H7 (cell line): ENCODE measurements around the gene C2orf80. TPM values are rescaled to one million over a fixed set of nuclear protein-coding genes. Genes with fewer than 3 reads are reported as not detected.
A peak's percentile ranks its signal among the peaks of the same experiment; 100 is the strongest.
"Not testable (repeated sequence)": the region's sequence is repeated elsewhere in the genome, so short reads cannot be mapped to it uniquely, and the experiment has no call there.

Source experiments
- DNase-seq: peaks from one replicate; pipeline ENCODE4 v3.0.0; 2012
- H3K27me3 ChIP-seq: 2 replicates; pipeline ENCODE4 v1.6.0; 2011; ENCODE audit warnings: mild to moderate bottlenecking, low read length; ENCODE audit not compliant: control insufficient read depth, insufficient read depth
- H3K36me3 ChIP-seq: replicated peaks from 2 replicates; pipeline ENCODE4 v1.5.1; 2011; ENCODE audit warnings: low read length; ENCODE audit not compliant: control insufficient read depth, insufficient read depth
- H3K4me3 ChIP-seq: 2 replicates; pipeline ENCODE4 v1.5.1; 2011; ENCODE audit warnings: low read depth, mild to moderate bottlenecking, control low read depth, low read length, moderate library complexity; ENCODE audit not compliant: insufficient read depth
- total RNA-seq: library from RNA; depleted of rRNA; stranded (reverse); fragments of >200 nt; shearing (Covaris generic); gene quantifications from 2 replicates; pipeline ENCODE4 v1.2.3, GENCODE V29; 2014

The C2orf80 gene
- total RNA-seq, 1 experiment from 2014 or later, result 0.76 TPM

DNA sequence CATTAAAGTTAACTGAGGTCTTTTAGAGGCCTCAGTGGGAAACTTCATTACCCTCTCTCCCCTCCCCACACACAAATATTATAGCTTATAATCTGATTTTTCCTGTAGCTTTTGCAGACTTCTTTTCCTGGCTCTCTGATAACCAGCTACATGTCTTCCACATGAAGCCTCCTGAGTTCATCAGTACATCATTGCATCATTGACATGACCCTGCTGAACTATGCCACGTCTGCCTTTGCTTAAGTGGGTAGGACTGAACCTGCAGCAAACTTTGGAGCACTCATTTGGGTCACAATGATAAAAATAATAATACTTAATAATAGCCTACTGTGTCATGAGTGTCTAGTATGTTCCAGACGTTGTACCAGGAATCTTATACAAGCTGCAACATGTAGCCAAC, 33.4 kb downstream of the C2orf80 start:
- no peak for DNase-seq
- Histone ChIP-seq H3K36me3 (no peaks in the 10 kb centered on the region), H3K27me3 (no peaks in the 10 kb centered on the region), H3K4me3 (no peak overlapping the region)

DNA sequence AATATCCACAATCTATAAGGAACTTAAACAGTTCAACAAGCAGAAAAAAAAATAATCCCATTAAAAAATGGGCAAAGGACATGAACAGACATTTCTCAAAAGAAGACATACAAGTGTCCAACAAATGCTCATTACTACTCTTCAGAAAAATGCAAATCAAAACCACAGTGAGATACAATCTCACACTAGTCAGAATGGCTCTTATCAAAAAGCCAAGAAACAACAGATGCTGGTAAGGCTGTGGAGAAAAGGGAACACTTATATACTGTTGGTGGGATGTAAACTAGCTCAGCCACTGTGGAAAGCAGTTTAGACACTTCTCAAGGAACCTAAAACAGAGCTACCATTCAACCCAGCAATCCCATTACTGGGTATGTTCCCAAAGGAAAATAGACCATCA, 36.7 kb downstream of the C2orf80 start:
- no peak for DNase-seq
- no peak overlapping the region for H3K4me3 ChIP-seq
- no peaks in the 10 kb centered on the region for H3K27me3 ChIP-seq
- no peaks in the 10 kb centered on the region for H3K36me3 ChIP-seq

DNA sequence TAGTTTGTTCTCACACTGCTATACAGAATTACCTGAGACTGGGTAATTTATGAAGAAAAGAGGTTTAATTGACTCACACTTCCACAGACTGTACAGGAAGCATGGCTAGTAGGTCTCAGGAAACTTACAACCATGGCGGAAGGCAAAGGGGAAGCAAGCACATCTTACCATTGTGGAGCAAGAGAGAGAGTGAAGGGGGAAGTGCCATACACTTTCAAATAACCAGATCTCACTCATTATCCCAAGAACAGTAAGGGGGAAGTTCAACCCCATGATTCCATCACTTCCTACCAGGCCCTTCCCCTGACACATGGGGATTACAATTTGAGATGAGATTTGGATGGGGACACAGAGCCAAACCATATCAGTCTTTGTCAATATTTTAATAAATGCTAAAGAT, 38.9 kb downstream of the C2orf80 start:
- no peak overlapping the region for H3K4me3 ChIP-seq
- H3K27me3 ChIP-seq, result no peaks in the 10 kb centered on the region
- no peaks in the 10 kb centered on the region for H3K36me3 ChIP-seq
- no peak for DNase-seq

DNA sequence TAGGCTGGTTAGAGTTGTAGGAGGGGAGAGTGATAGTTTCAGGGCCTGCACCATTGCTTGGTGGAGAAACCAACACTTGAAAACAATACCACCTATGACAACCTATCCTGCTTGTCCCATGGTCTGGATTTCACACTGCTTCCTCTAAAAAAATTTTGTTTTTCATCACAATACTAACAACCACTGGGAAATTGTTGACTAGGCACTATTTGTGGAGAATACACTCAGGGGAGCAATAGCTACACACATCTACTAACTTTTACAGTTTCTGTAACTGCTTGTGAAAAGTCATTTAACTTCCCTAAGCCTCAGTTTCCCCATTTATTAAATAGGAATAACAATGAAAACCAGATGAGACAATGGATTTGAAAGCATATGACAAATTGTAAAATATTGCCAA, 39.7 kb downstream of the C2orf80 start:
- Histone ChIP-seq H3K36me3 (no peaks in the 10 kb centered on the region), H3K27me3 (no peaks in the 10 kb centered on the region), H3K4me3 (no peak overlapping the region)
- DNase-seq, result no peak

DNA sequence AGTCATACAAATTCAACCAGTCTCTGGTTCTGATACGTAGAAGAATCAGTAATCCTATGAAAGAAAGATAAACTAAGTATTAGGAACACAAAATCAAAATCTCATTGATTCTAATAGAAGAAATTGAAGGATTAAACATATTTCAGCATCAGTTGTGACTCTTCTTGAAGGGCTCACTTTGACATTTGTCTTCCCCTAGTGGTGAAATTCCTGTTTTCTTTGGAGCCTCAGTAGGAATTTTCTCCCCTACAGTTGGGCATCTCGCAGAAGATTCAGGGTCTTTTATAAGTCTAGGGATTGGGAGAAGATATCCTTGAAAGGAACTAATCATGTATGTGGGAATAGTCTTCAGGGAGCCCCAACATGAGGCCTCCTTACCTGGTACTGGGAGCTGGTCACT, 41.0 kb downstream of the C2orf80 start:
- no peaks in the 10 kb centered on the region for H3K27me3 ChIP-seq
- H3K36me3 ChIP-seq, result no peaks in the 10 kb centered on the region
- no peak overlapping the region for H3K4me3 ChIP-seq
- DNase-seq, result peak; percentile 29

DNA sequence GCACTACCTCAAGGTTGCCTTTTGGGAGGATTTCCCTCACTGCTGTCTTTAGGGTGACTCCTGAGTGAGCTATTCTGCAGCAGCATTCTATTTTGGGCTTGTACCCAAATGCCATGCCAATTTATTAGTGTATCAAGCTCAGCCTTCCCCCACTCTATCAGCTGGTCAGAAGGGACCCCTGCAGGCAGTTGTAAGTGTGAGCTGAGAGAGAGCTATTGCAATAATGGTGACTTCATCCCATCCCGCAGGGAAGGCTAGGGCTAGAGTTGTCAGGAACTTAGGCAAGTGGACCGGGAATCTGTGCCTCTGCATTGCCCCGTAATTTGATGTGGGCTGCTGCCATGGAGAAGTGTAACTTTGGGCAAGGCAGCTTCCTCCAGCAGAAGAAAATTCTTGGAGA, 42.1 kb downstream of the C2orf80 start:
- Histone ChIP-seq H3K4me3 (no peak overlapping the region), H3K36me3 (no peaks in the 10 kb centered on the region), H3K27me3 (no peaks in the 10 kb centered on the region)
- no peak for DNase-seq

DNA sequence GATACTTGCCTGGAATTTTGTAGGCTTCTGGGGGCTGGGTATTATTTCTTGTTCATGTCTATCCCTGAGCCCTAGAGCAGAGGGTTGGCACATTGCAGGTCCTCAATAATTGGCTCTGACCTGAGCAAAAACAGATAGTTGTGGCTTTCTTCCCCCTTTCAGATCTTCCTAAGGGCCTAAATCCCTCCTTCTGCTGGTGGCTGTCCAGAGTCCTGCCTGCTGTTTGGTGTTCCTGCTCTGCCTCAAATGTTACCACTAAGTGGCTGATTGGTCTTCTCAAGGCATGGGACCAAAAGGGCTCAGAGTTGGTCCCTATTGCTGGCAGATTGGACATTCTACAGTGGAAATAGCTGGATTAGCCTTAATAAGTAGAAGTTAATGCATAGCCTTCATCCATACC, 42.8 kb downstream of the C2orf80 start:
- Histone ChIP-seq H3K27me3 (no peaks in the 10 kb centered on the region), H3K4me3 (no peak overlapping the region), H3K36me3 (no peaks in the 10 kb centered on the region)
- no peak for DNase-seq

DNA sequence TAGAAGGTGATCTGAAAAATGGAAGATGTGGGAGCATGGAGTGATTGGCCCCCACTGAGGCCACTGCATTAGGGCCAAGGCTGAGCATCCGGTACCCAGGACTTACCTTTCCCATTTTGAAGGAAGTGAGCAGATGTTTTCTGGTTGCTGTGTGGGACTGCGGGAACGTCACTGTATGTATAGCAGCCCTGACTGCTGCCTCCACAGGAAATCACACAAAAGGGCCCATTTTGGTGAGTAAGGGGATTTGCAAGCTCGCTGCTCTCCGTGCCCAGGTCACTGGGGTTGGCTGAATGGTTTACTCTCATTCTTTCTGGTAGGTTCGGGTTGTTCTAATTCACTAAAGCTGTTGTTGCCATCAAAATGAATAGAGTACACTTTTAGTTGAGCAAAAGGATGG, 43.8 kb downstream of the C2orf80 start, which contains the start of gene CRYGB:
CRYGB (minus strand) TSS at position 153 of the 400 bp plus-strand sequence; CDS start at position 115, 38 bp downstream.
- no peaks in the 10 kb centered on the region for H3K36me3 ChIP-seq
- no peak within 1 kb of the TSS for H3K4me3 ChIP-seq
- H3K27me3 ChIP-seq, result no peaks in the 10 kb centered on the region
- no peak for DNase-seq

DNA sequence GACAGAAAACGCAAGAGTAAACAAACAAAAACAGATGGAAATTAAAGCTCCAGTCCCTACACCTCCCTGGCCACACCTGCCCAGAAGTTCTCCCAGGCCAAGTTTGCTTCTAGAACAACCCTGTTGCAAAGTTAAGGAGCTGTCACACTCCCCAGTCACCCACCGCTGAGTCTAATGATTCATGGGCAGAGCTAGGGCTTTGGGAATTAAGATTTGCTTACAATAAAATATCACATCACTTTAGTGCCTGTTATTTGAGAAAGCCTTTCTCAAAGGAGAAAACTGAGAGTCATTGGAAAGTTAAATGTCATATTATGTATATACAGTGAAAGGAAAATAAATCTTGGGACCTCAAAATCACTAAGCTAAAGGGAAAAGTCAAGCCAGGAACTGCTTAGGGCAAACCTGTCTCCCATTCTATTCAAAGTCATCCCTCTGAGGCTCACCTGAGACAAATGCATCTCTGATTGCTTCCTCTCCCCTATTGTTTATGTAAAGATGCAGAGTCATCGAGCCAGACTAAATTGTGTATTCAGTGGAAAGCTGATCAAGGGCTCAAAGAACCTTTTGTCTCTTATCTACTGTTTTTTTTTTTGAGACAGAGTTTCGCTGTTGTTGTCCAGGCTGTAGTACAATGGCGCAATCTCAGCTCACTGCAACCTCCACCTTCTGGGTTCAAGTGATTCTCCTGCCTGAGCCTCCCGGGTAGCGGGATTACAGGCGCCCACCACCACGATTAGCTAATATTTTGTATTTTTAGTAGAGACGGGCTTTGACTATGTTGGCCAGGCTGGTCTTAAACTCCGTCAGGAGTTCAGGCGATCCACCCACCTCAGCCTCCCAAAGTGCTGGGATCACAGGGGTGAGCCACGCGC, 46.7 kb downstream of the C2orf80 start:
- Histone ChIP-seq H3K4me3 (no peak overlapping the region), H3K27me3 (no peaks in the 10 kb centered on the region), H3K36me3 (no peaks in the 10 kb centered on the region)
- DNase-seq, result no peak

DNA sequence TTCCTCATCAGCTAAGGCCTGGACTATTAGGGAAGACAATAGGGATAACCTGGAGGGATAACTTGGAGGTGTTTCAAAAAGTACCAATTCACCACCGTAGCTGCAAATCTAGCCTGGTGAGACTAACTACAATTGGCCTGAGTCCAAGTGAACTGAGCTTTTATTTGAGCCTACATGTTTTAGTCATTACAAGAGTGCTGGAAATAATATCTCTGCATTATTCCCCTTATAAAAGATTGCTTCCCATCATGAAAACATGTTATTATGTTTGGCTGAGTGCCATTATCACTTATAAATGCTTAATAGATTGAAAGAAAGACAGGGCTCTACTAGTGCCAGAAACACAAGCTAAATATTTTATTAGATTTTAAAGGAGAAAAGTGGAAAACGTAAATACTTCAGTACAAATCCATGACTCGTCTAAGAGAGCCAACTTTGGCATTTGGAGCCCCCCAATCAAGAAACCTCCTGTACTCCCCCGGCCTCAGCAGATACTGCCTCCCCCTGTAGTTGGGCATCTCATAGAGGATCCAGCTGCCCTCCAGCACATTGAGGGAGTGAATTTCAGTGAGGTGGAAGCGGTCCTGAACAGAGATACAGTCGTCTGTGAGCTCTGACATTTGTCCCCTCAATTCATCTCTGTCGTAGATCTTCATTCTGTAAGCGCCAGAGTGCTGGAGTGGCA, 47.4 kb downstream of the C2orf80 start:
- no peak overlapping the region for H3K4me3 ChIP-seq
- DNase-seq, result no peak
- H3K36me3 ChIP-seq, result no peaks in the 10 kb centered on the region
- no peaks in the 10 kb centered on the region for H3K27me3 ChIP-seq

DNA sequence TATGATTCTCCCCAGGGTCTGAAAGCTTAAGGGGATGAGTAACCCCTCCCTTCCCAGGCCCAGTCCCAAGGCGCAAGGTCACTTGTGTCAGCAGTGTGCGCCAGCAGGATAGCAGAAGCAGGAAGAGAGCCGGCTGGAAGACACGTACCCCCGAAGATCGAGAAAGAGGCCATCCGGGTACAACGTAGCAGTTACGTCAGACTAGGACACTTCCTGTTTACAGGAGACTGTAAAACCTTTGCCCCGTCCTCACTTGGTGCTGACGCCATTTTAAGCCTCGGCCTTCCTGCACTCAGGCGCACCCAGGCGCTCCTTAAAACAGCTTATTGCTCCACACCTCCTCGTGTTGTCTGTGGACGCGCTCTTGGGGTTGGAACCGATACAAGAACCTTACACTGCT, 50.4 kb downstream of the C2orf80 start:
- no peak for DNase-seq
- H3K36me3 ChIP-seq, result no peaks in the 10 kb centered on the region
- no peaks in the 10 kb centered on the region for H3K27me3 ChIP-seq
- no peak overlapping the region for H3K4me3 ChIP-seq

DNA sequence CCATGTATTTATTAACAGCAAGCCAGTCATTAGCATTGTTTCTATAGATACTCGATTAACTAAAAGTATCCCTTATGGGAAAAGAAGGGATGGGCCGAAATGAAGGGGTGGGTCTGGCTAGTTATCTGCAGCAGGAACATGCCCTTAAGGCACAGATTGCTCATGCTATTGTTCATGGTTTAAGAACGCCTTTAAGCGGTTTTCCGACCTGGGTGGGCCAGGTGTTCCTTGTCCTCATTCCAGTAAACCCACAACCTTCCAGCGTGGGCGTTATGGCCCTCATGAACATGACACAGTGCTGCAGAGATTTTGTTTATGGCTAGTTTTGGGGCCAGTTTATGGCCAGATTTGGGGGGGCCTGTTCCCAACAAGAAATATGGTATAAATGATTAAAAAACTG, 51.5 kb downstream of the C2orf80 start:
- not testable (repeated sequence) for H3K4me3 ChIP-seq, H3K27me3 ChIP-seq, H3K36me3 ChIP-seq, DNase-seq

DNA sequence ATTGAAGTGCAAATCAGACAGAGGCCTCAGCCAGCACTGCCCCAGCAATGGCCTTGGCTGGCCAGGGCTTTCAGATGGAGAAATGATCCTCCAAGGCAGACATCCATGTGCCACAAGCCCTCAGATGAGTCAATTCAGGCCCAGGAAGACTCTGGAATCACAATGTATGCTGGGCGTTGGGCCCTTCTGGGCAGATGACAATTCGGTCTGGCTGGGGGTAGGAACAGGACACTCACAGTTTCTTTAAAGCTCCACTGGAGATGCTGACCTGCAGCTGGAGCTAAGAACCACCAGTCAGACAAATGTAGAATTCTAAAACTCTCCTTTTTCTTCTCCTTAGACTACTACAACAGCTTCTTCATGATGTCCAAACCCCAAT, 53.1 kb downstream of the C2orf80 start:
- Histone ChIP-seq H3K4me3 (no peak overlapping the region), H3K36me3 (no peaks in the 10 kb centered on the region), H3K27me3 (no peaks in the 10 kb centered on the region)
- DNase-seq, result no peak

DNA sequence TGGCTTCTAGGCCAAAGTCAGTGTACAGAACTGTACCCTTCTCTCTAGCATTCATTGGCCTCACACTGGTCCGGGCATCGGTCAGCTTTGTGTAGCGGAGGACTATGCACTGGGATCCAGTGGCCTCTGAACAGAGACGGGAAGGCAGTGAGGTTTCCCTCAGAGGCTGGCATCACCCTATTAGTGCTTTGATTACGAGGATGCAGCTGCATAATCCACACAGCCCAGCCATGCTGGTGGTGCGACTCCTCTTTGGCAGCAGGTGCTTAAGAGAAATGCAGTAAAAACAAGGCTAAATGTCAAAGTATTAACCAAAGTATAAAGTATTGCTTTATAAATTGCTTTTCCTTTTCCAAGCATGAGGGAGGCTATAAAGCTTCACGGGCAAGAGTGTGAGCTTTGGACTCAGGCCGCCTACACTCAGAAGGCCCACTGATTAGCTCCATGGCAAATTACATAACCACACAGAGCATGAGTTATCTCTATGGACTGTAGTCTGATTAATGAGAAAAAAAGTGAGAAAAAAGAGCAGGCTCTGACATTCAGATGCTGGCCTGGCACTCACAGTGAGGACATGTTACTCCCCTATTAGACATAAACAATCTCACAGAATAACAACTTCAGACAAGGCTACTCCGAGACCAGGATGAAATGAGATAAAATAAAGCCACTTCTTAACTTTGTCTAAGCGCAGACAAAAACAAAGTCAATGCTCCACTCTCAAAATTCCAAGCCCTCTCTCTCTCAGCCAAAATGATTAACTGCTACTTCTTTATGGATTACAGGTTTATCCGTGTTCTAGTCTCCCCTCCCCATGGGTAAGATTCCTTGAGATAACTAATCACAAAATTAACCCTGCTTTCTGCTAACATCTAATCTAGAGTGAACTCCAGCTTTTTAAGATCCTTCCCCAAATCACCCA, 53.8 kb downstream of the C2orf80 start:
- H3K27me3 ChIP-seq, result no peaks in the 10 kb centered on the region
- DNase-seq, result no peak
- no peaks in the 10 kb centered on the region for H3K36me3 ChIP-seq
- H3K4me3 ChIP-seq, result no peak overlapping the region
